Pancreas (tissue), 10 donors: ENCODE measurements around the gene CLINT1. TPM values are rescaled to one million over a fixed set of nuclear protein-coding genes. Genes with fewer than 3 reads are reported as not detected.
A peak's percentile ranks its signal among the peaks of the same experiment; 100 is the strongest.

Experiments used
- ATAC-seq, 4 donors: fragments of 200-7000 bp; cut with Tn5 transposase; one replicate each; pipeline versions ENCODE4 v1.8.0 to v1.9.1; 2020; ENCODE audit warnings: mild to moderate bottlenecking in 4 of 4, moderate library complexity in 4 of 4
- DNase-seq, 6 donors: peaks; one replicate each; pipeline ENCODE4 v3.0.0-alpha.2; 2020
- FAIRE-seq: peaks from 2 replicates; lab custom pipeline; 2012; peaks lifted over from hg19 to GRCh38; lab: Jason Lieb, UNC
- H3K27ac ChIP-seq, 4 donors: fragments of 200-600 bp; sonication (generic); 1 replicate in 3 of 4; 2 replicates in 1 of 4; pipeline versions ENCODE4 v1.5.0 to v1.8.0; 2020
- H3K27me3 ChIP-seq, 4 donors: fragments of 200-600 bp; one replicate each; pipeline ENCODE4 v1.8.0; 2021
- H3K36me3 ChIP-seq, 3 donors: fragments of 200-600 bp; sonication (generic) in 1 of 3; one replicate each; pipeline versions ENCODE4 v1.5.0 to v1.8.0; 2020 to 2021
- H3K4me1 ChIP-seq, 3 donors: fragments of 200-600 bp; one replicate each; pipeline ENCODE4 v1.8.0; 2021
- H3K4me3 ChIP-seq, 4 donors: fragments of 200-600 bp; sonication (generic) in 2 of 4; one replicate each; pipeline versions ENCODE4 v1.5.0 to v1.8.0; 2020 to 2021
- H3K9me3 ChIP-seq, 4 donors: fragments of 200-600 bp; one replicate each; pipeline ENCODE4 v1.8.0; 2021
- CTCF ChIP-seq, 4 donors: fragments of 200-600 bp; sonication (generic) in 3 of 4; IDR thresholded peaks; one replicate each; pipeline versions ENCODE4 v1.5.0 to v1.8.0; 2021; ENCODE audit warnings: antibody characterized with exemption in 4 of 4
- WGBS, 2 donors: extraction: QIAGEN DNeasy Blood & Tissue Kit; methylation state at CpG; one replicate each; pipeline ENCODE4 v1.1.7; 2013; 5-methylcytosine and 5-hydroxymethylcytosine counted together
- intact Hi-C, 3 donors: fragments of 100-400 bp; cut with DNase I; formaldehyde crosslinking; loops; one replicate each; pipeline versions ENCODE4 v1.11.1 to v1.14.2; 2022
- polyA plus RNA-seq, 2 donors: library from polyadenylated mRNA; stranded (reverse); fragments of 200-250 nt; gene quantifications; one replicate each; pipeline ENCODE4 v1.2.3, GENCODE V29; 2013
- total RNA-seq, 6 donors: library from RNA; stranded (reverse); fragmentation: NEBNext Ultra II Directional in 4 of 6; extraction: Animal tissue kit (Norgen Biotek cat#: 25700) in 4 of 6; gene quantifications; one replicate each; pipeline versions ENCODE4 v1.2.1 to v1.2.4, GENCODE V29; 2021 to 2023
- donor health status: healthy with polysubstance abuse.
- donor health status: DM: no; HTN: no; CAD: no; lungs with moderate emphysema.
- donor health status: DM: no; HTN: no; CAD: no.
- donor health status: control.
- donor health status: control.
- donor health status: Bipolar disorder and iron deficiency.
- donor health status: DM: yes; HTN: yes; CAD: no.
- donor health status: DM: no; HTN: no; CAD: no.
- donor health status: DM: no; HTN: no; CAD: no.
- donor health status: DM: yes; HTN: yes; CAD: no.

CLINT1 gene
- total and polyA plus RNA-seq, 8 donors: 23.5 to 62.5 (median 37.9) TPM

GRCh38 chr5:157767689-157768088, 91.3 kb downstream of the CLINT1 start:
- intact Hi-C loops: no loop called here
- WGBS, 2 donors: 79% methylated on average over 3 of the region's 3 CpGs

GRCh38 chr5:157766902-157767301, 92.0 kb downstream of the CLINT1 start:
- H3K4me3 ChIP-seq: no peak overlapping the region
- no peaks in the 10 kb centered on the region for H3K36me3 ChIP-seq
- 59 to 61% methylated on average over 1 of the region's 1 CpG for WGBS, 2 donors
- H3K27ac ChIP-seq: no peak overlapping the region
- no peaks in the 10 kb centered on the region for H3K4me1 ChIP-seq
- no peak for ATAC-seq
- intact Hi-C loops: no loop called here
- H3K27me3 ChIP-seq: no peaks in the 10 kb centered on the region
- no peaks in the 10 kb centered on the region for H3K9me3 ChIP-seq
- no peak for DNase-seq
- no peak for FAIRE-seq
- TF ChIP-seq CTCF (IDR thresholded peaks at IDR 0.05): no peak

More at GRCh38 chr5:157767689-157768088, 91.3 kb downstream of the CLINT1 start:
- no peak for DNase-seq
- no peak for TF ChIP-seq CTCF (IDR thresholded peaks at IDR 0.05)
- H3K9me3 ChIP-seq: no peaks in the 10 kb centered on the region
- no peaks in the 10 kb centered on the region for H3K27me3 ChIP-seq
- H3K36me3 ChIP-seq: no peaks in the 10 kb centered on the region
- no peak for FAIRE-seq
- ATAC-seq: no peak
- H3K27ac ChIP-seq: no peak overlapping the region
- no peak overlapping the region for H3K4me3 ChIP-seq
- no peaks in the 10 kb centered on the region for H3K4me1 ChIP-seq

GRCh38 chr5:157766442-157766841, 92.5 kb downstream of the CLINT1 start:
- Histone ChIP-seq H3K27ac (no peak overlapping the region), H3K9me3 (no peaks in the 10 kb centered on the region), H3K4me1 (no peaks in the 10 kb centered on the region), H3K27me3 (no peaks in the 10 kb centered on the region), H3K36me3 (no peaks in the 10 kb centered on the region), H3K4me3 (no peak overlapping the region)
- 86 to 91% methylated on average over 7 of the region's 7 CpGs for WGBS, 2 donors
- no peak for FAIRE-seq
- DNase-seq: no peak
- no peak for ATAC-seq
- TF ChIP-seq CTCF (IDR thresholded peaks at IDR 0.05): no peak
- intact Hi-C loops: no loop called here

- DNase-seq: no peak
- no peaks in the 10 kb centered on the region for H3K36me3 ChIP-seq
- intact Hi-C loops: no loop called here
- no peak overlapping the region for H3K4me3 ChIP-seq
- H3K9me3 ChIP-seq: no peaks in the 10 kb centered on the region
- H3K27ac ChIP-seq: no peak overlapping the region
- no peak for TF ChIP-seq CTCF (IDR thresholded peaks at IDR 0.05)
- ATAC-seq: no peak
- FAIRE-seq: no peak
- H3K27me3 ChIP-seq: no peaks in the 10 kb centered on the region
- 78 to 80% methylated on average over 6 of the region's 6 CpGs for WGBS, 2 donors
- H3K4me1 ChIP-seq: no peaks in the 10 kb centered on the region
Observed at GRCh38 chr5:157764531-157764930, 94.4 kb downstream of the CLINT1 start.

- ATAC-seq: peak; percentile 88 to 99 (median 96)
- TF ChIP-seq CTCF (IDR thresholded peaks at IDR 0.05): peak; percentile 67 to 73 (median 70)
- Histone ChIP-seq H3K4me1 (no peaks in the 10 kb centered on the region), H3K27me3 (no peaks in the 10 kb centered on the region), H3K36me3 (no peaks in the 10 kb centered on the region), H3K27ac (no peak overlapping the region), H3K9me3 (no peaks in the 10 kb centered on the region), H3K4me3 (no peak overlapping the region)
- intact Hi-C loops: no loop called here
- 20 to 23% methylated on average over 10 of the region's 10 CpGs for WGBS, 2 donors
- peak; percentile 54 for FAIRE-seq
- peak in 3 of 6 donors; percentile 15 to 30 (median 24) for DNase-seq
Observed at GRCh38 chr5:157761690-157762621, 97.0 kb downstream of the CLINT1 start.
